MV-4-11 (cell line): Measurements from ENCODE around the gene SNRK.
A peak's percentile ranks its signal among the peaks of the same experiment; 100 is the strongest.

Experiments used
- DNase-seq: peaks from one replicate; lab custom pipeline; 2025; lab: John Stamatoyannopoulos, UW

SNRK gene

GRCh38 chr3:43309372-43310305 lies 23.3 kb downstream of the SNRK start:
- no peak for DNase-seq

- DNase-seq = no peak
These were observed 30.6 kb downstream of the SNRK start for GRCh38 chr3:43316783-43317460.

GRCh38 chr3:43317461-43318316 lies 31.3 kb downstream of the SNRK start:
- DNase-seq = no peak

GRCh38 chr3:43319376-43319775 lies 33.0 kb downstream of the SNRK start:
- no peak for DNase-seq

GRCh38 chr3:43319794-43320193 lies 33.5 kb downstream of the SNRK start:
- peak; percentile 16 for DNase-seq

GRCh38 chr3:43320288-43320687 lies 33.9 kb downstream of the SNRK start:
- no peak for DNase-seq

GRCh38 chr3:43323541-43323940 lies 37.2 kb downstream of the SNRK start:
- DNase-seq = no peak

- peak; percentile 79 for DNase-seq
These were observed 40.7 kb downstream of the SNRK start for GRCh38 chr3:43326891-43327581.

GRCh38 chr3:43327582-43327979 lies 41.2 kb downstream of the SNRK start:
- no peak for DNase-seq

- no peak for DNase-seq
These were observed 42.3 kb downstream of the SNRK start for GRCh38 chr3:43328653-43329052.

- DNase-seq = peak; percentile 77
These were observed 44.6 kb downstream of the SNRK start for GRCh38 chr3:43330981-43331380.

GRCh38 chr3:43331381-43331780 lies 45.0 kb downstream of the SNRK start:
- peak; percentile 89 for DNase-seq

- peak; percentile 68 for DNase-seq
These were observed 48.6 kb downstream of the SNRK start for GRCh38 chr3:43334976-43335375.

GRCh38 chr3:43335799-43336198 lies 49.5 kb downstream of the SNRK start:
- no peak for DNase-seq

GRCh38 chr3:43338295-43338694 lies 52.0 kb downstream of the SNRK start:
- no peak for DNase-seq

GRCh38 chr3:43340403-43340802 lies 54.1 kb downstream of the SNRK start:
- no peak for DNase-seq

- DNase-seq = no peak
These were observed 55.4 kb downstream of the SNRK start for GRCh38 chr3:43341788-43342187.

- no peak for DNase-seq
These were observed 56.8 kb downstream of the SNRK start for GRCh38 chr3:43343185-43343584.

- no peak for DNase-seq
These were observed 57.5 kb downstream of the SNRK start for GRCh38 chr3:43343815-43344214.

- DNase-seq = no peak
These were observed 58.2 kb downstream of the SNRK start for GRCh38 chr3:43344520-43344919.

- no peak for DNase-seq
These were observed 58.9 kb downstream of the SNRK start for GRCh38 chr3:43345246-43345645.

GRCh38 chr3:43345877-43346276 lies 59.5 kb downstream of the SNRK start:
- peak; percentile 37 for DNase-seq
